ENCODE results near the gene GRK5. TPM values are rescaled to one million over a fixed set of nuclear protein-coding genes. Genes with fewer than 3 reads are reported as not detected.
"Not testable (repeated sequence)": the region's sequence is repeated elsewhere in the genome, so short reads cannot be mapped to it uniquely, and the experiment has no call there.

GRK5 gene
- total RNA-seq, 1 experiment from 2014 or later: 9.8 TPM

GRCh38 chr10:119250641-119251314, 43.4 kb downstream of the GRK5 start:
- peak; percentile 80 for DNase-seq (ENCODE audit: low read depth)

- peak; percentile 62 for DNase-seq (ENCODE audit: low read depth)
These were observed 43.9 kb downstream of the GRK5 start for GRCh38 chr10:119251315-119251708.

- no peak for DNase-seq (ENCODE audit: low read depth)
These were observed 44.7 kb downstream of the GRK5 start for GRCh38 chr10:119252051-119252465.

- no peak for DNase-seq (ENCODE audit: low read depth)
These were observed 45.2 kb downstream of the GRK5 start for GRCh38 chr10:119252470-119253151.

GRCh38 chr10:119253433-119254174, 46.2 kb downstream of the GRK5 start:
- peak; percentile 83 for DNase-seq (ENCODE audit: low read depth)

- no peak for DNase-seq (ENCODE audit: low read depth)
These were observed 47.0 kb downstream of the GRK5 start for GRCh38 chr10:119254335-119254734.

- no peak for DNase-seq (ENCODE audit: low read depth)
These were observed 48.7 kb downstream of the GRK5 start for GRCh38 chr10:119256030-119256429.

GRCh38 chr10:119256897-119257296, 49.5 kb downstream of the GRK5 start:
- no peak for DNase-seq (ENCODE audit: low read depth)

- DNase-seq (ENCODE audit: low read depth): no peak
These were observed 50.6 kb downstream of the GRK5 start for GRCh38 chr10:119257899-119258419.

GRCh38 chr10:119259345-119259744, 52.0 kb downstream of the GRK5 start:
- no peak for DNase-seq (ENCODE audit: low read depth)

GRCh38 chr10:119261016-119261415, 53.6 kb downstream of the GRK5 start:
- not testable (repeated sequence) for DNase-seq (ENCODE audit: low read depth)

- DNase-seq (ENCODE audit: low read depth): no peak
These were observed 56.7 kb downstream of the GRK5 start for GRCh38 chr10:119263951-119264617.

- DNase-seq (ENCODE audit: low read depth): no peak
These were observed 58.3 kb downstream of the GRK5 start for GRCh38 chr10:119265691-119266090.

- no peak for DNase-seq (ENCODE audit: low read depth)
These were observed 60.0 kb downstream of the GRK5 start for GRCh38 chr10:119267384-119267783.

GRCh38 chr10:119268428-119268827, 61.1 kb downstream of the GRK5 start:
- DNase-seq (ENCODE audit: low read depth): no peak

GRCh38 chr10:119268871-119269506, 61.6 kb downstream of the GRK5 start:
- DNase-seq (ENCODE audit: low read depth): no peak

GRCh38 chr10:119269737-119270136, 62.4 kb downstream of the GRK5 start:
- DNase-seq (ENCODE audit: low read depth): no peak

GRCh38 chr10:119270762-119271366, 63.5 kb downstream of the GRK5 start:
- no peak for DNase-seq (ENCODE audit: low read depth)

GRCh38 chr10:119272338-119272734, 65.0 kb downstream of the GRK5 start:
- DNase-seq (ENCODE audit: low read depth): not testable (repeated sequence)

- DNase-seq (ENCODE audit: low read depth): no peak
These were observed 65.4 kb downstream of the GRK5 start for GRCh38 chr10:119272736-119273135.

GRCh38 chr10:119273413-119273812, 66.0 kb downstream of the GRK5 start:
- DNase-seq (ENCODE audit: low read depth): no peak

All from Daoy (cell line).